Activated gamma-delta T cell treated with Interleukin-2 at 50 U/mL for 16 hours (primary cell): ENCODE data around the gene TMEM131.
A peak's percentile ranks its signal among the peaks of the same experiment; 100 is the strongest.

Source experiments
- DNase-seq: peaks from one replicate; pipeline ENCODE4 v3.0.0-alpha.2; 2020

The TMEM131 gene

DNA sequence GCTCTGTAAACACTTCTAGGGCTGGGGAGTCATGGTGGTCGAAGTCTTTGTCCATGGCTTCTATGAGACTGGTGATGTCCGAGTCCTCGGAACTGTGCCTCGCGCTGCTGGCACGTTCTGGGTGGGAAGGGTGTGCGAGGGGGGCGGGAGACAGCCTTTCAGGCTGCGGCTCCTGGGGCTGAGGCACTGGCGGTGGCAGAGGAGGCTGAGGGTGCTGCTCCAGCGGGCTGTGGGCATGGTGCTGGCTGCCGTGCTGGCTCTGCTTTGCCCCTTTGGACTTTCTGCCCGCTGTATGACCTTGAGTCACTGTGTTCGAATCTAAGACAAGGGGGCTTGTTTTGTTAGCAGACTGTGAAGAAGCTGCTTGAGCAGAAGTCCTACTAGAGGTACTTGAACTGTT lies 203.3 kb downstream of the TMEM131 start:
- DNase-seq: no peak

DNA sequence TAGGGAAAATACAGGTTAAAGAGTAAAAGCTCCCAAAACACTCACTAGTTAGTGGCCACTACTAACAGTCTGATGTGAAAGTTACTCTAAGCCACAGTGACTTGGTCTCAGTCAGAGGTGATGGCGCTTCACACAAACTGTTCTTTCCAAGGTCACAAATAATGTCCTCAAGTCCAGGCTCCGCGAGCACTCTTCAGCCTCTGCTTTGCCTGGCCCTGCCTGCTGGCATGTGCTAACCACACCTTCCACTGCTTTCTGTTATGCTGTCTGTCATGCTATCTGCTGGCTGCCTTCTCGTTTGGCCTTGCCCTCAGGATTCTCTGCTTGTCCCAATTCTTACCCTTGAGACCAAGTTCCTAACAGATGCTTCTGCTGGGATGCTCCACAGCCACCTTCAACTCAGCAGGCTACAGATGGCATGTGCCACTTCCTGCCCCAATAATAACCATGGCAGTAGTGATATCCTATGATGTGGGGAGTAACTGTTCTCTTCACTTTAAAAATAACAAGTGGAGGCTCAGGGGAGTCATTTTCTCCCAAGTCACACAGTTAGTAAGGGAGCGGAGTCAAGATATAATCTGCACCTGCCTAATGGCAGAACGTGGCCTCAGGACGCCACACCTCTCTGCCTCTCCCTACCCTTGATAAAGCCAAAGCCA lies 206.6 kb downstream of the TMEM131 start:
- no peak for DNase-seq

GRCh38 chr2:97785818-97786217 lies 209.9 kb downstream of the TMEM131 start:
- no peak for DNase-seq

- DNase-seq: no peak
Observed at GRCh38 chr2:97784953-97785352, 210.8 kb downstream of the TMEM131 start.

GRCh38 chr2:97781981-97782380 lies 213.8 kb downstream of the TMEM131 start:
- no peak for DNase-seq

DNA sequence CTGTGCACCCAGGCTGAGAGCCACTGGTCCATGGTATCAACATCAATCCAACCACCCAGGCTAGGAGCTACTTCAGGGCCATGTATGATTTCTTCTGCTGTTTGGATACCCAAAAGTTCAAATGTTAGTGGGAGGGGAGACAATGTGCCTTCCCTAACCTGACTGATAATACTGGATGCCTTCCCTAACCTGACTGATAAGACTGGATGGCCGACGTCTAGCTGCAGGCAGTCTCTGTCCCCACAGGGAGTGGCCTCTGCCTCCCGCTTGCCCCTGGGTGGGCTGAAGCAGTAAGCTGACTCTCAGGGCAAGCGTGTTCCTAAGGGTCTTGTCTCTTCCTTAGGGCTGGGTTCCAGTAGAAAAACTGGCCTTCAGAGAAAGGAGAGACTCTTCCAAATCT lies 216.6 kb downstream of the TMEM131 start:
- DNase-seq: no peak

DNA sequence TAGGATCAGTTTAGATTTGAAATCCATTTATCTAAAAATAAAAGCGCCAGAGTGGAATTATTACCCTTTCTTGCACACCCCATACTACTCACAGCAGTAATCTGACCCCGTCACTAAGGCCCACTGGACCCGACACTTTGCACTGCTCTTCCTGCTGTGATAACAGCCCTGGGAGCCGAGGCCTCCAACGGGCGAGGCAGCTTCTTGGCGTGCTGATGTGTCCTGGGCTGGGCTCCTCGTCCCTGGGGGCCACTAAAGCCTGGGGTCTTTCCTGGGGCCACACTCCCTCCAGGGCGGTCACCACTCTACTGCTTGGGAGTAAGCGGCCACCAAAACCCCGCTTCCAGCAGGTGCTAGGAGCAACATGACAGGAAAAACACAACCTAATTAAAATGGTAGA lies 220.7 kb downstream of the TMEM131 start:
- DNase-seq: no peak

- no peak for DNase-seq
Observed at GRCh38 chr2:97774425-97774824, 221.3 kb downstream of the TMEM131 start.

- no peak for DNase-seq
Observed at GRCh38 chr2:97770445-97770844, 225.3 kb downstream of the TMEM131 start.

DNA sequence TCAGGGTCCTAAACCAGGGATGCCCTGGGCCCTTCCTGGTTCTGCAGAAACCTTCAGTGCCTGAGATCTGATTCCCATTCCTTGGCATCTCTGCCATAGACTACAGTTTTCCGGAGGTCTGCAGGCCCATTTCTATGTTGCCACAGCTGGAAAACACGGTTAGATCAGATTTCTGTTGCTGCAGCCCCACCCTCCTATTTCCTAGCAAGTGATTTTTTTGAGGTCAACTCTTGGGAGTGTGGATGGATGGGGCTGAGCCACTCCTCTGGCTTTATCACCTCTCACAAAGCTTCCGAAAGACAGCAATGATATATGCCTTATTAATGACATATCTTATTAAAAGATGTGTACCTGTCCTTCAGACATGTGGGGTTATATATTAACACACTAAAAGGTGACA lies 226.0 kb downstream of the TMEM131 start:
- no peak for DNase-seq

DNA sequence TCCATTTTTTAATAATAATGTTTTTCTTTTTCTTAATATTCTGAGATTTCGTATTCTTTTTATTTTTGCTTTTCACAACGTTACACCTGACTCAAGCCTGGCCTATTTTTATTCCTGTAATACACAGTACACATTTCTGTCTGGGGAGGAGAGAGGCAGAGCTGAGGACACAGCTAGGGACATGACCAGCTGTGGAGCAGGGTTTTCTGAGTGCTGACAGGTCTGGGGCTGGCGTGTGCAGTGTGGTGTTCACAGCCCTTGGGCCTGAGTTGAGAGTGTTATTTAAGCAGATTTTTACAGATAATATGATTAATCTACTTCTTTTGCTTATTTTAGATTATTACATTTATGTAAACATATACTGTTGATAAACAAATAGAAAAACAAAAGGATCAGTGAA lies 226.4 kb downstream of the TMEM131 start:
- DNase-seq: no peak

- DNase-seq: no peak
Observed at GRCh38 chr2:97766567-97766966, 229.2 kb downstream of the TMEM131 start.

DNA sequence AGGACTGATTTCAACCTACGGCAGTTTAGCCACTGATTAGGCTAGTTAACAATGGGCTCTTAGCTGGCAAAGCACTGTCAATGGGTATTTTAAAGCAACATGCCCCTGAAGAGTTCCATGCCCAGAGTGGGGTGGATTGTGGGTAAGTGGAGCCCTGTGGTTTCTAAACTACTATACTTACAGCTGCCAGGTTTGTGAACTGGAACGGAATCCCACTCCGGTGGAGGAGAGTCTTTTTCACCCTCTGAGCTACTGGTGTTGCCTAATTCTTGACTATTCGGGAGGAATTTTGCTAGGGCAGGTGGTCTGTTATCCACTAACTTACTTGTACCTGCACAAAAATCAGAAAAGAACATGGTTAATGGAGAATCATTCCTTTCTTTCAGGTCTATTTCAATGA lies 229.8 kb downstream of the TMEM131 start:
- no peak for DNase-seq

DNA sequence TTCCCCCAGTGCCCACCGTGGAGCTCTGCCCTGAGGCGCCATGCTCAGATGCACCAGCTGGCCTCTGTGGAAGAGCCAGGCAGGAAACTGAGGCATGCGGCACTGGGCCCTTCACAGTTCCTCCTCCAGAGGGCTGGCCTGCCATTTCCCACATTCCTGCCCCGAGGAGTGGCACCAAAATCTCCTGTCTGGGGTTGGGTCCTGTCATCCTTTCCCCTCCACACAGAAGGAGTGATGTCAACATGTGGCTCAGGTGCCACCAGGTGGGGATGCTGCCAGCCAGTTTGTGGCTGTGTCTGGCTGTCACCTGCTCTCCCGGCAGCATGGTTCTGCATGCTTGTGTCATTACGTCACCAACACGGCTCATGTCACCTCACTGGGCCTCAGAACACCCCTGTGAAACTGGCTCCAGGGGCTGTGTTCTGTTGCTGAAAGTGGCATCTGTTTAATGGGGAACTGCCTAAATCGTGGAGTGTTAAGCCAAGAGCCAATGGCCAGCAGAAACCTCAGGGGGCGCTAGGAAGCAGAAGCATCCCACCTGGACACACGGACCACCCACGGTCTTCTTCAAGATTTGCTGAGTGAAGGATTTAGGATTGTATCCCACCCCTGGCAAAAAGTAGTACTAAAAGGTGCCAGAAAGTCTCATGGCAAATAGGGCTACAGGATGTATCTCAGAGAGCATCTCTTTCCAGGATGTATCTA lies 231.0 kb downstream of the TMEM131 start:
- no peak for DNase-seq

GRCh38 chr2:97763176-97763845 lies 232.4 kb downstream of the TMEM131 start:
- DNase-seq: no peak

- DNase-seq: peak; percentile 57
Observed at GRCh38 chr2:97761192-97761591, 234.6 kb downstream of the TMEM131 start.

DNA sequence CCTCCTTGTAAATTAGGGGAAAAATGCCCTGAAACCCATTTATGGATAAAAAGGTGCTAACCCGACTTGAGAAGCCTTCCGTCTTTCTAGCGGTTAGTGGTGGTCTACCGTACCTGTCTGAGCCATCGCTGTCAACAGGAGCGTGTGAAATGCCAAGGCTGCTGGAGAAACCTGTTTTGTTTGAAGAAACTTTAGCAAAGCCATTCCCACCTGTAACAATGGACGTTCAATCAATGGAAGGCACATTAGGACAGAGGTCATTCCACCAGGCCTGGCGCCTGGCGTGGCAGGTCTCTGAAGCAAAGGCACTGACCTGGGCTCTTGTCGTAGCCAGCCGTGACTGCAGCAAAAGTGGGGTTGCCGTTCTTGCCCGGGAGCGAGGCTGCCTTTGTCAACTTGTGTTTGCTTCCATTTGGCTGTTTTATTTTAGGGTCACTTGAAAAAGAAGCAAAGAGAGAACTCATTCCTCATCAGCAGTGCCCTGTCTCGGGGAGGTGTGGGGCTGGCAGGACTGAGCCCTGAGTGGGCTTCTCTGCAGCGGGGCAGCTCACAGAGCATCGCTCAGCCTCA lies 235.2 kb downstream of the TMEM131 start:
- DNase-seq: no peak

DNA sequence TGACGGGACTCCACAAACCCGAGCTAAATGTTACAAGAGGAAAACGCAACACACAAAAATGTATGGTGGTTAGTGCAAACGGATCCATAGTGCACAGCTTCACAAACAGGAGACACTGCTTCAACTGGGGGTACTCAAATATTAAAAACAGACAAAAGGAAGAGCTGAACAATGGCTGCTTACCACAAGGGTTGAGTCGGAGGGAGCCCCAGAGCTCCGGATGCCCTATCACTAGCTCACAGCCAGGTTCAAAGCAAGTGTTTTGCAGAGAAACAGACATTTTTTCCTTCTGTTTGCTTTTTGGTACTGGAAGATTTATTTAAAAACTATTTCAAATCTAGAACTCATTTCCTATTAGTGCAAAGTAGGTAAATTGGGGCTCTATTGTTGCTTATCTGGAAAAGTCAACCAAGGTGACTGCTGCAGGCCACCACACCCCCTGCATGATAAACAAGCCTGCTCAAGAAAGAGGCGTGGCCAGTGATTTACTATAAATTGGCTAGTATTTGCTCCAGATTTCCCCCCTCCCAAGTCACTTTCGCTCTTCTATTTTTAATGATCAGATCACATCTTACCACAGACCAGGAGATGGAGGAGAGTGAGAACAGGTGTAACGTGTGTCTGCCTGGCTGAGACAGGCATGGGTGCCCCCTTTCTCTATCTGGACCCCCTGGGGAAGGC lies 235.9 kb downstream of the TMEM131 start:
- DNase-seq: no peak

DNA sequence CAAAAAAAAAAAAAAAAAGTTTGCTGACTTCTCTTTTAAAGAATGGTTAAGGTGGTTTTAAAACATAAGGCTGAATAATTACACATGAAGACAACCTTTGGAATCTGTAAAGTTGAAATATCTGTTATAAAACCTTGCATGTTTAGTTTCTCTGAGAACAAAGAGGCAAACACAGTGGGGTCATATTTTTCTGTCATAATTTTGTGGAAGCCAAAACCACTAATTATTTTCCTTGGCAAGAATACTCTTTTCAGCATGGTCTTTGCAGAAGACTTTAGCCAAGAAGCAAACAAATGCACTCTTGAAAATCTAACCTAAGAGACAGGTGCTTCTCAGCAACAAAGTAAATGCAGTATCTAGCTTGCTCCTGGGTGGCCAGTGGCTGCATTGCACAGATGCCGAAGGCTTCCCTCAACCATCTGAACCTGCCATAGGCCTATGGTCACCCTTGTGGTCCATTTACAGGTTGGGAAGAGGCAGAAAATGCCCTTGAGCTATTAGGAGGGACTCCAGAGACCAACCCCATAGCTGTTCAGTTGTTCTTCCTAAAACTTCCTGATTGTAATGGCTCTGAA lies 237.5 kb downstream of the TMEM131 start:
- DNase-seq: no peak

DNA sequence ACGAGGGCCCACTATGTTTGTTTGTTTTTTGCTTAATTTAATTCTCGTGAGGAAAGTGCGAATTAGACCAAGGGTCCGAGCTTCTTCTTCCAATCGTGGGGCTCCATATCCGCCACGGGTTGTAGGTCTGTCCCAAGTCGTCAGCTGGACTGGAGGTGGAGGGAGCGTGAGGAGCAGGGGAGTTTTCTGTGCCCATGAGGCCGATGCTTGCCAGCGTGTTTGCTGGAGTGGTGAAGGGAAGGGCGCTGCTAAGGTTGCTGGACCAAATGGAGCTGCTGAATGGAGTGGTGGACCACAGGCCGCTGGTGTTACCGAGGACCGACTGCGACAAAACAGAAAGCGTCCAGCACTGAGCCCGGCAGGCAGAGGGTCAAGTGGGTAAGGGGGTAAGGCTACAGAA lies 238.7 kb downstream of the TMEM131 start:
- no peak for DNase-seq

GRCh38 chr2:97755491-97755890 lies 240.3 kb downstream of the TMEM131 start:
- DNase-seq: no peak

DNA sequence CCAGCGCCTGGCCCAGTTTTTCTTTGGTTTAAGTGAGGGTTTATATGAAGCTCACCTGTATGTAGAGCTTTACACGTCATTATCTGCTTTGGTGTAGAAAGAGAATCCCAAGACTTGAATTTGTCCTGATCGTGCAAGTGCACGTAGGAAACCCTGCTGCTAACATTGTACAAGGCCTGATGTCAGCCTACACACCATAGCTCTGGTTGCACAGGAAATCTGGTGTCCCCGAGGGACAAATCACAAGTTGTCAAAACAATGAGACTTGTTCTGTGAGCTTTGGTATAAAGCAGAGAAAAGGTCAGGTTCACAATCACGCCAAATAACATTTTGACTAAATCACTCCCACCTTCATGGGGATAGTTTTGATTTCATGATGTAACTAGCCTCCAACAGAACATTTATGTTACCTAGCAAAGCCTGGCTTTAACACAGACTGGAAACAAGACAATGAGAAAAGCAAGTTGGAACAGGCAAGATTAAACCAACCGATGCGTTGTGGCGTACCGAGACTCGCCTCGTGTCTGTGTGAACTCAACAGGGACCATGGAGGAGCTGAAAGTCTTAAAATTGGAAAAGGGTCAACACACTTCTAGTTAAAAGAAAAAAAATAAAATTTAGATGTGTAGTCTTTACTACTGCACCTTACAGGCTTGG lies 240.9 kb downstream of the TMEM131 start:
- no peak for DNase-seq
